Loucy (cell line): ENCODE measurements around the gene ZNF211.

ENCODE experiments used
- EZH2phosphoT487 ChIP-seq: fragments of 200-600 bp; IDR thresholded peaks from 2 replicates; pipeline ENCODE4 v1.6.1; 2018; ENCODE audit warnings: antibody characterized with exemption, mild to moderate bottlenecking, moderate library complexity, borderline replicate concordance
- TF ChIP-seq, protein P1 (sequence below): fragments of 200-600 bp; sonication (generic); conservative IDR thresholded peaks from 2 replicates; pipeline ENCODE4 v1.5.1; 2014; ENCODE audit warnings: mild to moderate bottlenecking, antibody characterized with exemption, low read length

DNA sequence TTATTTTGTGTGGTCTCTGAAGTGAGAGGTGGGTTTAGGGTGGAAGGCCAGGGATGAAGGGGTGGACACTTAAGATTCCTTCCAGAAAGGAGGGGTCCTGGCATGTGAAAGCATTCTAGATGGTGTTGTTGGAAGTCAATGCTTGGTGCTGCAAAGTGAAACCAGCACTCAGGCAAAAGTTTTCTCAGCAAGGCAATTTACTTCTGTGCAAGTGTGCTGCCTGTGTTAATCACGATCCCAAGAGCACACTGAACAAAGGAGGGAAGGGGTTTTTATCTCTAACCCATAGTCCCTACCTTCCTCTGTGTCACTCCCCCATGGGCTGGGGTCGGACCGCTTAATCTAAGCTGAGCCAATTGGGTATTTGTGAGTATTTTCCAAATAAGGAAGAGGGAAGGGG is 17.6 kb upstream of the ZNF211 start:
- TF ChIP-seq, protein P1, sequence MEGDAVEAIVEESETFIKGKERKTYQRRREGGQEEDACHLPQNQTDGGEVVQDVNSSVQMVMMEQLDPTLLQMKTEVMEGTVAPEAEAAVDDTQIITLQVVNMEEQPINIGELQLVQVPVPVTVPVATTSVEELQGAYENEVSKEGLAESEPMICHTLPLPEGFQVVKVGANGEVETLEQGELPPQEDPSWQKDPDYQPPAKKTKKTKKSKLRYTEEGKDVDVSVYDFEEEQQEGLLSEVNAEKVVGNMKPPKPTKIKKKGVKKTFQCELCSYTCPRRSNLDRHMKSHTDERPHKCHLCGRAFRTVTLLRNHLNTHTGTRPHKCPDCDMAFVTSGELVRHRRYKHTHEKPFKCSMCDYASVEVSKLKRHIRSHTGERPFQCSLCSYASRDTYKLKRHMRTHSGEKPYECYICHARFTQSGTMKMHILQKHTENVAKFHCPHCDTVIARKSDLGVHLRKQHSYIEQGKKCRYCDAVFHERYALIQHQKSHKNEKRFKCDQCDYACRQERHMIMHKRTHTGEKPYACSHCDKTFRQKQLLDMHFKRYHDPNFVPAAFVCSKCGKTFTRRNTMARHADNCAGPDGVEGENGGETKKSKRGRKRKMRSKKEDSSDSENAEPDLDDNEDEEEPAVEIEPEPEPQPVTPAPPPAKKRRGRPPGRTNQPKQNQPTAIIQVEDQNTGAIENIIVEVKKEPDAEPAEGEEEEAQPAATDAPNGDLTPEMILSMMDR: no peak
- no peak for TF ChIP-seq EZH2phosphoT487
